ENCODE measurements around the gene ATL3.
"Not testable (repeated sequence)": the region's sequence is repeated elsewhere in the genome, so short reads cannot be mapped to it uniquely, and the experiment has no call there.

Gene ATL3

DNA sequence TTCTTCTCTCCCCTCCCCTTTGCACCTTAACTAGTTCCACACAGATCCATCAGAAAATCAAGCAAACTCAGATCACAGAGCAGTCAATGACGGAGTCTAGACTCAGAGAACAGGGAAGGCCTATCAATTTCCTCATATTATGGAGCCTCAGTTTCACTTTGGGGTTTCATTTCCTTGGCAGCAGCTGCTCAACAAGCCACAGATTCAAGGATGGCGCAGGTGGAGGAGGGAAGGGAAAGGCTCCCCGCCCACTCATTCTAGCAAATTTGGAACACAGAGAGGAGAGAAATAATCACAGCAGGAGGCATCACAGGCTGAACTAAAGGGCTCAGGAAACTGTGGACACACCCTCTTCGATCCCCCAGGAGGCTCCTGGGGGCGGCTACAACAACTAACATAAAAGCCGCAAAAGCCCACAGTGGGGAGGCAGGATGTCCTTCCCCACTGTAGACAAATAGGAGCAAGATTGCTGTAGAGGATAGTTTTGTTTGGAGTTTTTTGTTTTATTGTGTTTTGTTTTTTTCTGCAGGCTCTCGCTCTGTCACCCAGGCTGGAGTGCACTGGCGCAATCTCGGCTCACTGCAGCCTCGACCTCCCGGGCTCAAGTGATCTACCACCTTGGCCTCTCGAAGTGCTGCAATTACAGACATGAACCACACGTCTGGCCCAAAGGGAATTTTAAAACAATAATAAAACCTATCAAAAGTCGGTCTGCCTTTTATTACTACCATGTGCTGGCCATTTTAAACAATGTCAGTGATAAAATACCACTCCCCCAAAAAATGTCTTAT is 60.4 kb downstream of the ATL3 start:
- in situ Hi-C loops (cut with HindIII; ENCODE audit: low pct_unique_long_range_greater_than_20kb, low sequenced_read_pairs), result no loop called here
- TF ChIP-seq JUND (IDR thresholded peaks at IDR 0.05; ENCODE audit: low read depth), result no peak
- no peak for DNase-seq (ENCODE audit: low read depth in 1 of 2, low spot score in 1 of 2)

DNA sequence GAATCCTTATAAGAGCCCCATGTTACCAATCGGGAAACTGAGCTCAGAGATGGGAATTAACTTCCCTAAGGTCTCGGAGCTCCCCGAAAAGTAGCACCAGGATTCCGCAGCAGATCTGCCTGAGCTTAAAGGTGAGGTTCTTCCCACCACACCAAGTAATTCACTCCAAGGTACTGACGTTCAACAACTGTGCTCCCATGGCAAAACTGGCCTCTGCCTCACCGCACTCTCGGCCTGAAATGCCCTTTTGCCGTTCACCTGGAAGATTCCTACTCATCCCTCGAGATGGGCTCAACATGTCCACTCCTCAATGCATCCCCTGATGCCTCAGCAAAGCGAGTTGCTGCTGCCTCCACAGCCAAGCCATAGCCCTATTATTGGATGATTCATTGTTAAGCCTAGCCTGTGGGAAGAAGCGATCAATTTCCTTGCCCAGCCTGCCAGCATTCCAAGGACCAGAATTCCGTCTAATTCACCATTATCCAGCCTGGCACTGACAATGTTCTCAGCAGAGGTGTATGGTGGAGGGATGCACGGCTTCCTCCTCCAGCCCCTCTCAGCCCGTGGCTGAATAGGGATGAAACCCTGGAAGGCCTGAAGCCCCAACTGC is 61.1 kb downstream of the ATL3 start:
- no peak for TF ChIP-seq JUND (IDR thresholded peaks at IDR 0.05; ENCODE audit: low read depth)
- in situ Hi-C loops (cut with HindIII; ENCODE audit: low pct_unique_long_range_greater_than_20kb, low sequenced_read_pairs), result no loop called here
- DNase-seq (ENCODE audit: low read depth in 1 of 2, low spot score in 1 of 2), result no peak

DNA sequence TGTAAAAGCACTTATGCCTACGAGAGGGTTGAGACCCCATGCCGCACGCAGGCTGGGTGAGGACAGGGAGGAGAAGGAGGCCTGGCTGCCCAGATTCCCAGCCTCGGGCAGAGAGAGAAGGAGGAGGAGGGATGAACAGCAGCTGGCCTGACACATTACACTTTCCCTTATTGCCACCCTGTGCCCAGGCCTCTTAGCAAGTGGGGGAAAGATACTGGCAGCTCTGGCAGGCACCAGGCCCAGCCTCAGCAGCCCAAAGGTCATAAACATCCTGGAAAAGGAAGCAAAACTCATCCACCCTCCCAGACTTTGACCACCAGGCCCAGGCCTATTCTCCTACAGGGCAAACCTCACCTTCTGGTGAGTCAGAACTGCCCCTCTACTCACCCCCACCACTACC is 61.6 kb downstream of the ATL3 start:
- peak in 1 of 2 experiments; percentile 30 for DNase-seq (ENCODE audit: low read depth in 1 of 2, low spot score in 1 of 2)
- no peak for TF ChIP-seq JUND (IDR thresholded peaks at IDR 0.05; ENCODE audit: low read depth)
- in situ Hi-C loops (cut with HindIII; ENCODE audit: low pct_unique_long_range_greater_than_20kb, low sequenced_read_pairs), result no loop called here

DNA sequence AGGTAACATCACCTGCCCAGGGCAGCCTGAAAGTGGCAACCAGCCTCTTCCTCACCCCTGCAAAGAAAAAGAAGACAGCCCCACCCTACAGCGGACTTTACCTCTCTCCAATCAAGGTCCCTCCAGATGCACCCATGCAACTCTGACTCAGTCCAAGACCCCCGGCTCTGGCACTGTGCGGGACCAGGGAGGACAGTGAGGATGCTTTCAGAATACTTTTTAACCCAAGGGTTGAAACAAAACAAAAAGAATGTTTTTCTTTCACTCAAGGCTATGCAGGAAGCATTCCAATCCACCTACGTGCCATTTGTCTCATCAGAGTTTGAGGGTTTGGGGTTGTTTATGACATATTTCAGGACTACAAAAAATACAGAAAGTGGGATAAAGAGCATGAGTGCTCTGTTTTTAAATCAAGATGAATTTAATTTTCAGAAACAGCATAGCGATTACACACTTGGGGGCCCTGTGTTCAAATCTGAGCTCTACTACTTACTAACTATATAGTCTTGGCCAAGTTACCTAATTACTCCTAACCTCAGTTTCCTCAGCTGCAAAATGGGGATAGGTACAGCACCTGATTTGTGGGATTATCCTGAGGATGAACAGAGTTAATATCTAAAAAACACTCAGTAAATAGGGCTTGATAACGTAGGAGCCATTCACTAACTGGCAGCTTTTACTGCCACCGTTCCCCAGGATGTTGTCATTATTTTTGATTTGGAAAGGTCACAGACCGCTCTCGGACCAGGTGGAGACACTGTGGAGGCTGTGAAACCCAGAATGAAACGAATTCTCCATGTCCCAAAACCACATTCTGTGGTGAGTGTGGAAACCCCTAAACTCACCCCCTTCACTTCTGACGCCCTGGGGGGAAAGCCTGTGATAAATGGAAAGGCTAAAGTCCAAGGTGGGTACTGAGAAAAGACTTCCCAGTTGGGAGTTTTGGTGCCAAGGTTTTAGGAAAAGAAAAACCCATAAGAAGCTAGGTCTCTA is 62.5 kb downstream of the ATL3 start:
- no peak for DNase-seq (ENCODE audit: low read depth in 1 of 2, low spot score in 1 of 2)
- no peak for TF ChIP-seq JUND (IDR thresholded peaks at IDR 0.05; ENCODE audit: low read depth)
- in situ Hi-C loops (cut with HindIII; ENCODE audit: low pct_unique_long_range_greater_than_20kb, low sequenced_read_pairs), result no loop called here

DNA sequence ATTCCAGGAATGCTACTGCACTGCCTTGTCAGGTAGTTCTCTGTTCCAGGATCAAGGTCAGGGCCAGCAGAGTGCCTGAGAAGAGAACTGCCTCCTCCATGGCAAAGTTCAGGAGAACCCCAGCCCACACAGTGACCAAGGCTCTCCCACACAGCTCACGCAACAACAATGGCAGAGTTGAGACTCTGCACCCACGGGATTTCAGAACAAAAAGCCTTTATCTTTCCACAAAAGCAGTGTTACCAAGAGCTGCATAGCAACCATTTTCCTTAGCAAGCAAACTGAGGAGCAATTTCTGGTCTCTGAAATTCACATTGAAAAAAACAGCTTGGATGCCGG is 68.0 kb downstream of the ATL3 start:
- TF ChIP-seq JUND (IDR thresholded peaks at IDR 0.05; ENCODE audit: low read depth), result no peak
- DNase-seq (ENCODE audit: low read depth in 1 of 2, low spot score in 1 of 2), result no peak
- in situ Hi-C loops (cut with HindIII; ENCODE audit: low pct_unique_long_range_greater_than_20kb, low sequenced_read_pairs), result no loop called here

DNA sequence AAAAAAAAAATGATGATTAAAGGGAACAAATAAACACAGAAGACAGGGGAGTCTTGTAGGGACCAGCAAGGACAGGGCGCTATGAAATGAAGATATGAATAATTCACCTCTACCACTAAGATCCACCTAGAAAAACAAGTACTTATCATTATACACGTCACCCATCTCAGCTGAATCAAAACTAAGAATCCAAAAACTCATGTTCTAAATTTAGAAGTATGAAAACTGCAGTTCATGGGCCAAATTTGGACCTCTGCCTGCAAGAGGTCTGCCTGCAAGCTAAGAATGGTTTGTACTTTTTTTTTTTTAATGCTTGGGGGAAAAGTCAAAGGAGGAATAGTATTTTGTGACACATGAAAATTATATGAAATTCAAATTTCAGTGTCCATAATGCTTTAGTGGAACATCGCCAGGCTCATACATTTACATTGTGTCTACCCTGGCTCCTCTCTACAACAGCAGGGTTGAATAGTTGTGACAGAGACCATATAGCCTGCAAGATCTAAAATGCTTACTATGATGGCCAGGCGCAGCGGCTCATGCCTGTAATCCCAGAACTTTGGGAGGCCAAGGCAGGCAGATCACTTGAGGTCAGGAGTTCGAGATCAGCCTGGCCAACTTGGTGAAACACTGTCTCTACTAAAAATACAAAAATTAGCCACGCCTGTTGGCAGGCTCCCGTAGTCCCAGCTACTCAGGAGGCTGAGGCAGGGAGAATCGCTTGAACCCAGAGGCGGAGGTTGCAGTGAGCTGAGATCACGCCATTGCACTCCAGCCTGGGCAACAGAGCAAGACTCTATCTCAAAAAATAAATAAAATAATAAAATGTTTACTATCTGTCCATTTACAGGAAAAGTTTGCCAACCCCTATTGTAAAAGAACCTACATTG is 68.6 kb downstream of the ATL3 start:
- in situ Hi-C loops (cut with HindIII; ENCODE audit: low pct_unique_long_range_greater_than_20kb, low sequenced_read_pairs); DNase-seq (ENCODE audit: low read depth in 1 of 2, low spot score in 1 of 2): not testable (repeated sequence)

DNA sequence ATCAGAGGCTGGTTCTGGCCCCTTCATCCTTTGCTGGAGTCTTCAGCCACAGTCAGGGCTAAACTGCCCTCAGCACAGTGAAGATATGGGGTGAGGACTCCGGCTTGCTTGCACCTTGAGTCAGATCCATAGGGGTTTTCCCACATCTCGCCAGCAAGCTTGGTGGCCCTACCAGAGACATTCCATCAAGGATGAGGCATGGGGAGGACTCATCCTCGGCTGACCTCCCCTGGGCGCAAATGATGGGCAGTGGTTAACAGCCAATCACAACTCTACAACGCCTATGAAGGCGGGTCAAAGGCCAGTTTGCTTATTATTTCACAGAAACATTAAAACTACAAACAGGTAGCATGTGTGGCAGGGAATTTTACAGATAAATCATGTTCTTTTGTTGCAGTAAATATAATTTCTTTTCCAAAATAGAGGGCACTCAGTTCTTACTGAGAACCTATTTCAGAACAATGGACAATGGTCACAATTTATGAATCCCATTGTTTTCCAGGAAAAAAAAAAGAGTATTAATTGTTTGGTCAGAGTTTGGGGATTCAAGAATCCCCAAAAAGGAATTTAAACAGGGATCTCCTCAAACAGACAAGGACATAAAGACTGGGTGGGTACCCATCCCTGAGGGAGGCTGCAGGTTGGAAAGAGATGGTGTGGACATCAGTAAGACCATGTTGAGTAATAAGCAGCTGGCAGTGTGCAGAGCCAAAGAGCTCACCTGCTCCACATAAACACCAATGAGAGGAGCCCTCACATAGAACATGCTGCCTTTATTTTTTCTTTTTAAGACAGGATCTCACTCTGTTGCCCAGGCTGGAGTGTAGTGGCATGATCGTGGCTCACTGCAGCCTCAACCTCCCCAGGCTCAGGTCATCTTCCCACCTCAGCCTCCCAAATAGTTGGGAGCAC is 71.7 kb downstream of the ATL3 start:
- in situ Hi-C loops (cut with HindIII; ENCODE audit: low pct_unique_long_range_greater_than_20kb, low sequenced_read_pairs), result no loop called here
- no peak for DNase-seq (ENCODE audit: low read depth in 1 of 2, low spot score in 1 of 2)

DNA sequence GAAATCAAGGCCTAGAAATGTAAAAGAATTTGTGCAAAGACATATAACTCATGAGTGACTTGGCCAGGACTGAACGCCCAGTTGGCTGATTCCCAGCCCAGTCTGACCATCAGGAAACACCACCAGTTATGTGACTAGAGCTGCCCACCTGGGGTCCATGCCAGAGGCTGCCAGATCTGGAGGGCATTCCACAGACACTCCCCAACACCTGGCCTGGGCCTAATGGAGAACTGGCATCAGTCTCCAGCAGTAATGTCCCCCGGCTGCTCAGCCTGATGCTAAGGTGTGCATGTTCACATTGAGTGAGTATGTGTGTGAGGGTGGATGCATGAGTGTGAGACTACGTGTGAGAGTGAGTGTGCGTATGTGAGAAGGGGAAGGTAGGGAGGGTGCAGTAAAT is 72.6 kb downstream of the ATL3 start:
- no peak for TF ChIP-seq JUND (IDR thresholded peaks at IDR 0.05; ENCODE audit: low read depth)
- DNase-seq (ENCODE audit: low read depth in 1 of 2, low spot score in 1 of 2), result no peak
- in situ Hi-C loops (cut with HindIII; ENCODE audit: low pct_unique_long_range_greater_than_20kb, low sequenced_read_pairs), result no loop called here

More for the DNA sequence above, 71.7 kb downstream of the ATL3 start:
- no peak for TF ChIP-seq JUND (IDR thresholded peaks at IDR 0.05; ENCODE audit: low read depth)

DNA sequence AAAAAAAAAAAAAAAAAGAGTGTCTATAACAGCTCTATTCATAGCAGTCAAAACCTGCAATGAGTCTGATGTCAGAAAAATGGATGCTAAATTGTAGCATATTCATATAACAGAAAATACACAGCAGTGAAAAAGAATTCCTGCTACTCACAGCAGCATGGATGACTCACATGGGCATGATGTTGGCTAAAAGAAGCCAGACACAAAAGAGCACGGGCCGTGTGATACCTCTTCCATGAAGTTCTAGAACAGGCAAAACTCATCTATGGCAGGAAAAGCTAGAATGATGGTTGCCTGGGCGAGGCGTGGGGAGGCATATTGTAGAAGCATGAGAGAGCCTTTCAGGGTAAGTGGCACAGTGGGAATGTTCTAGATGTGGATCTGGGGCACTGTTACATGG is 75.9 kb downstream of the ATL3 start:
- no peak for TF ChIP-seq JUND (IDR thresholded peaks at IDR 0.05; ENCODE audit: low read depth)
- in situ Hi-C loops (cut with HindIII; ENCODE audit: low pct_unique_long_range_greater_than_20kb, low sequenced_read_pairs), result no loop called here
- DNase-seq (ENCODE audit: low read depth in 1 of 2, low spot score in 1 of 2), result no peak

DNA sequence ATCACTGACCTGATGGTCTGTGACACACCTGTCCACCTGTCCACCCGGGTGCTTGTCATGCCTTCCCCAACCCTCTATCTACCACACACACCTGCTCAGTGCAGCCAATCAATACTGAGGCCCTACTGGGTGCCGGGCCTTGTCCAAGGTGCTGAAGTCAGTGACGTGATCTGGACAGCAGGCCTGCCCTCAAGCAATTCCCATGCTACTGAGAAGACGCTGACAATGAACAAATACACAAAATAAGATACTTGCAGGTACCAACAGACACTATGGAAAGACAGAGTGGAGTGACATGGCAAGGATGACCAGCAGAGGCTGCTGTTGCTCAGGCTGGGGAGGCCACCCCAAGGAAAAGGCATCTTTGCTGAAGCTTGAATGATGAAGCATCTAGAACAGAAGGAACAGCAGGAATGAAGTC is 78.2 kb downstream of the ATL3 start:
- no peak for TF ChIP-seq JUND (IDR thresholded peaks at IDR 0.05; ENCODE audit: low read depth)
- DNase-seq (ENCODE audit: low read depth in 1 of 2, low spot score in 1 of 2), result peak; percentile 50 to 69
- in situ Hi-C loops (cut with HindIII; ENCODE audit: low pct_unique_long_range_greater_than_20kb, low sequenced_read_pairs), result no loop called here
